H1 (cell line): ENCODE results near the gene NYAP2. TPM values are rescaled to one million over a fixed set of nuclear protein-coding genes. Genes with fewer than 3 reads are reported as not detected.

ENCODE experiments used
- CTCF ChIA-PET: fragments of 300-600 bp; sonication (Branson Sonifier 250); formaldehyde crosslinking; loops from one replicate; lab custom pipeline; 2021; ENCODE audit not compliant: partially characterized antibody; lab: Charles Lee
- POLR2A ChIA-PET: fragments of 300-600 bp; sonication (Branson Sonifier 250); formaldehyde crosslinking; loops from one replicate; lab custom pipeline; 2021; ENCODE audit warnings: inconsistent platforms; ENCODE audit not compliant: partially characterized antibody; lab: Charles Lee
- DNase-seq, 2 experiments: peaks; one replicate each; pipeline versions ENCODE4 v3.0.0 to v3.0.0-alpha.2; 2010 to 2022; ENCODE audit warnings: low spot score in 2 of 2, low read depth in 1 of 2, mixed read lengths in 1 of 2
- FAIRE-seq: peaks from 2 replicates; lab custom pipeline; 2011; peaks lifted over from hg19 to GRCh38; lab: Jason Lieb, UNC
- H2AFZ ChIP-seq: 2 replicates; pipeline ENCODE4 v1.8.1; 2012; ENCODE audit warnings: low read length, inconsistent platforms
- H2AK5ac ChIP-seq: 2 replicates; pipeline ENCODE4 v1.6.1; 2013; ENCODE audit warnings: low read depth, low read length
- H2BK120ac ChIP-seq: replicated peaks from 2 replicates; pipeline ENCODE3; 2013; ENCODE audit warnings: low read depth, low read length, inconsistent platforms
- H2BK12ac ChIP-seq: 2 replicates; pipeline ENCODE4 v1.6.1; 2013; ENCODE audit warnings: low read depth, low read length
- H2BK15ac ChIP-seq: 2 replicates; pipeline ENCODE4 v1.6.1; 2013; ENCODE audit warnings: low read length
- H2BK20ac ChIP-seq: 2 replicates; pipeline ENCODE4 v1.6.1; 2013; ENCODE audit warnings: low read length
- H2BK5ac ChIP-seq: 2 replicates; pipeline ENCODE4 v1.6.1; 2013; ENCODE audit warnings: low read depth, low read length
- H3K14ac ChIP-seq: 2 replicates; pipeline ENCODE4 v1.6.1; 2013; ENCODE audit warnings: inconsistent platforms; ENCODE audit not compliant: insufficient read length
- H3K18ac ChIP-seq: 2 replicates; pipeline ENCODE4 v1.6.1; 2013; ENCODE audit warnings: low read length; ENCODE audit errors: extremely low read depth
- H3K23ac ChIP-seq: 2 replicates; pipeline ENCODE4 v1.6.1; 2013; ENCODE audit warnings: inconsistent platforms; ENCODE audit not compliant: insufficient read length
- H3K23me2 ChIP-seq: 2 replicates; pipeline ENCODE4 v1.6.1; 2013; ENCODE audit warnings: low read depth, low read length
- H3K27ac ChIP-seq: 2 replicates; pipeline ENCODE4 v1.6.1; 2011; ENCODE audit warnings: low read depth, low read length, inconsistent platforms
- H3K27me3 ChIP-seq, 4 experiments: replicated peaks in 1 of 4; 1 replicate in 1 of 4; 2 replicates in 3 of 4; pipeline versions ENCODE4 v1.6.1 to v1.8.1; 2011 to 2013; ENCODE audit warnings: low read length in 3 of 4, mild to moderate bottlenecking in 3 of 4, inconsistent platforms in 2 of 4, mixed read lengths in 2 of 4, moderate library complexity in 1 of 4; ENCODE audit not compliant: control insufficient read depth in 3 of 4, insufficient read depth in 3 of 4; ENCODE audit errors: extremely low read depth in 1 of 4
- H3K36me3 ChIP-seq, 4 experiments: 2 replicates each; pipeline versions ENCODE4 v1.6.1 to v1.8.1; 2011 to 2013; ENCODE audit warnings: mild to moderate bottlenecking in 4 of 4, low read length in 3 of 4, moderate library complexity in 2 of 4, control low read depth in 1 of 4, inconsistent platforms in 1 of 4; ENCODE audit not compliant: insufficient read depth in 4 of 4, control insufficient read depth in 2 of 4
- H3K4ac ChIP-seq: replicated peaks from 2 replicates; pipeline ENCODE3; 2013; ENCODE audit warnings: low read length, low read depth, mixed read lengths, inconsistent platforms; ENCODE audit not compliant: insufficient read length
- H3K4me1 ChIP-seq, 4 experiments: replicated peaks in 1 of 4; 1 replicate in 1 of 4; 2 replicates in 3 of 4; pipeline versions ENCODE4 v1.6.1 to v1.8.1; 2011 to 2013; ENCODE audit warnings: low read length in 3 of 4, inconsistent platforms in 2 of 4, mixed read lengths in 1 of 4; ENCODE audit not compliant: insufficient read depth in 4 of 4, control insufficient read depth in 3 of 4
- H3K4me2 ChIP-seq, 2 experiments: 2 replicates each; pipeline versions ENCODE4 v1.6.1 to v1.8.1; 2011 to 2013; ENCODE audit warnings: low read depth in 2 of 2, low read length in 2 of 2, control low read depth in 1 of 2, inconsistent platforms in 1 of 2, mild to moderate bottlenecking in 1 of 2; ENCODE audit not compliant: insufficient read depth in 1 of 2
- H3K4me3 ChIP-seq, 4 experiments: fragments of 200-600, 300-600 bp in 1 of 4; sonication (generic), shearing (Covaris generic), sonication (Bioruptor Twin) in 1 of 4; 2 replicates each; pipeline versions ENCODE4 v1.5.1 to v1.8.1; 2011 to 2016; ENCODE audit warnings: low read length in 4 of 4, low read depth in 3 of 4, control low read depth in 2 of 4, inconsistent platforms in 2 of 4, mild to moderate bottlenecking in 2 of 4, mixed read lengths in 1 of 4, moderate library complexity in 1 of 4; ENCODE audit not compliant: insufficient read depth in 2 of 4; ENCODE audit errors: extremely low read depth in 1 of 4
- H3K56ac ChIP-seq: replicated peaks from 2 replicates; pipeline ENCODE3; 2013; ENCODE audit warnings: low read depth, mild to moderate bottlenecking, mixed read lengths, low read length, inconsistent platforms; ENCODE audit not compliant: insufficient read length
- H3K79me1 ChIP-seq: 2 replicates; pipeline ENCODE4 v1.6.1; 2013; ENCODE audit warnings: low read depth, low read length, control low read depth
- H3K79me2 ChIP-seq, 2 experiments: 2 replicates each; pipeline versions ENCODE4 v1.6.1 to v1.8.1; 2012 to 2013; ENCODE audit warnings: low read length in 2 of 2, mild to moderate bottlenecking in 2 of 2, inconsistent platforms in 1 of 2; ENCODE audit not compliant: insufficient read depth in 2 of 2, control insufficient read depth in 1 of 2
- H3K9ac ChIP-seq, 4 experiments: replicated peaks in 1 of 4; 1 replicate in 1 of 4; 2 replicates in 3 of 4; pipeline versions ENCODE4 v1.6.1 to v1.8.1; 2011 to 2013; ENCODE audit warnings: low read depth in 3 of 4, low read length in 3 of 4, control low read depth in 2 of 4, mild to moderate bottlenecking in 2 of 4, moderate library complexity in 2 of 4, inconsistent platforms in 1 of 4; ENCODE audit errors: extremely low read depth in 1 of 4
- H3K9me3 ChIP-seq, 2 experiments: 2 replicates each; pipeline versions ENCODE4 v1.6.1 to v1.8.1; 2012 to 2013; ENCODE audit warnings: mild to moderate bottlenecking in 2 of 2, moderate library complexity in 2 of 2, control low read depth in 1 of 2, inconsistent platforms in 1 of 2, low read depth in 1 of 2, low read length in 1 of 2, mixed read lengths in 1 of 2; ENCODE audit not compliant: insufficient read depth in 2 of 2
- H4K20me1 ChIP-seq, 2 experiments: replicated peaks in 1 of 2; 2 replicates each; pipeline versions ENCODE3 to v1.8.1; 2011 to 2013; ENCODE audit warnings: inconsistent platforms in 2 of 2, low read length in 2 of 2, mild to moderate bottlenecking in 1 of 2; ENCODE audit not compliant: insufficient read depth in 2 of 2, control insufficient read depth in 1 of 2
- H4K5ac ChIP-seq: 2 replicates; pipeline ENCODE4 v1.6.1; 2013; ENCODE audit warnings: low read length, low read depth, mixed read lengths, inconsistent platforms; ENCODE audit not compliant: insufficient read length
- H4K8ac ChIP-seq: 2 replicates; pipeline ENCODE4 v1.8.0; 2013; ENCODE audit warnings: mild to moderate bottlenecking, moderate library complexity, low read length, inconsistent platforms; ENCODE audit not compliant: insufficient read depth; ENCODE audit errors: extremely low read depth
- H4K91ac ChIP-seq: replicated peaks from 2 replicates; pipeline ENCODE3; 2013; ENCODE audit warnings: low read length, mixed read lengths, inconsistent platforms; ENCODE audit not compliant: insufficient read length
- CREB1 ChIP-seq: IDR thresholded peaks from 2 replicates; pipeline ENCODE4 v1.6.1; 2012; ENCODE audit warnings: inconsistent platforms
- KDM4A ChIP-seq: IDR thresholded peaks from one replicate; pipeline ENCODE4 v1.7.1; 2012; ENCODE audit warnings: low read depth, mild to moderate bottlenecking, moderate library complexity, low read length, inconsistent platforms; ENCODE audit not compliant: severe bottlenecking
- WGBS, 2 experiments: shearing (Covaris generic) in 1 of 2; methylation state at CpG; one replicate each; pipeline versions ENCODE4 v1.1.6 to v1.1.7; 2013 to 2015; ENCODE audit warnings: low lambda C conversion rate in 2 of 2, mixed read lengths in 2 of 2, inconsistent platforms in 1 of 2, low coverage in 1 of 2, missing lambda C conversion rate in 1 of 2; ENCODE audit not compliant: insufficient replicate concordance in 2 of 2, insufficient coverage in 1 of 2, insufficient read length in 1 of 2; ENCODE audit errors: extremely low coverage in 1 of 2, missing lambda C conversion rate in 1 of 2; 5-methylcytosine and 5-hydroxymethylcytosine counted together
- polyA plus RNA-seq, 7 experiments: library from polyadenylated mRNA; depleted of rRNA in 3 of 7; stranded (reverse) in 5 of 7; unstranded in 2 of 7; fragments of >200 nt in 5 of 7; fragments of 200-250 nt in 2 of 7; gene quantifications; 1 replicate in 5 of 7; 2 replicates in 1 of 7; 4 replicates in 1 of 7; pipeline versions ENCODE4 v1.2.1 to v1.2.3, GENCODE V29; 2011 to 2013; ENCODE audit warnings: missing spikeins in 2 of 7, mixed read lengths in 2 of 7
- total RNA-seq: library from RNA; stranded (reverse); fragmentation: NEBNext Ultra II Directional; extraction: Animal tissue kit (Norgen Biotek cat#: 25700); gene quantifications from 2 replicates; pipeline ENCODE4 v1.2.1, GENCODE V29; 2021

Gene NYAP2
- total and polyA plus RNA-seq, 2 of the 8 experiments (the other 6 are each of a cell fraction or from before 2014, with no cell fraction given), result not detected

GRCh38 chr2:225402210-225402776 is 2.8 kb downstream of the NYAP2 start:
- no peak overlapping the region for H3K4me3 ChIP-seq

More at GRCh38 chr2:225402210-225402776, 2.8 kb downstream of the NYAP2 start:
- no peak overlapping the region for H2BK20ac ChIP-seq
- FAIRE-seq (no peak), DNase-seq (no peak)
- H2AFZ ChIP-seq, result no peak overlapping the region
- H2BK12ac ChIP-seq, result no peak overlapping the region
- H3K4me2 ChIP-seq, result no peak overlapping the region
- no peaks in the 10 kb centered on the region for H4K20me1 ChIP-seq
- no peak overlapping the region for H2BK15ac ChIP-seq
- 81% methylated on average over 1 of the region's 1 CpG; no CpG with 5 or more reads in 1 of the 2 experiments for WGBS, 2 experiments
- H3K27ac ChIP-seq, result no peak overlapping the region
- no peak overlapping the region for H4K8ac ChIP-seq
- no peaks in the 10 kb centered on the region for H3K27me3 ChIP-seq
- no peaks in the 10 kb centered on the region for H3K79me1 ChIP-seq
- no peak overlapping the region for H4K91ac ChIP-seq
- no peak overlapping the region for H3K14ac ChIP-seq
- no peak for TF ChIP-seq KDM4A
- no peak for TF ChIP-seq CREB1
- H3K9me3 ChIP-seq, result no peaks in the 10 kb centered on the region
- no peak overlapping the region for H3K56ac ChIP-seq
- H2AK5ac ChIP-seq, result no peak overlapping the region
- no peak overlapping the region for H2BK5ac ChIP-seq
- H3K79me2 ChIP-seq, result no peaks in the 10 kb centered on the region
- no peak overlapping the region for H3K4ac ChIP-seq
- no peaks in the 10 kb centered on the region for H3K4me1 ChIP-seq
- H3K9ac ChIP-seq, result peak overlapping the region in 1 of 4 experiments; percentile 34; a peak in 1 of 7 replicates
- H3K36me3 ChIP-seq, result no peaks in the 10 kb centered on the region
- H3K23me2 ChIP-seq, result no peaks in the 10 kb centered on the region
- CTCF ChIA-PET, result interaction anchor here (1.4 kb wide), 1 partner anchor 257 kb away, joined by 4 read pairs; no protein-coding TSS in a partner anchor
- POLR2A ChIA-PET, result no interaction called here
- H2BK120ac ChIP-seq, result no peak overlapping the region
- no peak overlapping the region for H3K23ac ChIP-seq
- no peak overlapping the region for H3K18ac ChIP-seq
- H4K5ac ChIP-seq, result no peak overlapping the region
